Trophoblast cell (in vitro differentiated cells and primary cell): Measurements from ENCODE around the gene ITGA5.

Experiments
- DNase-seq, 2 donors: peaks; one replicate each; pipeline ENCODE4 v3.0.0-alpha.2; 2016
- H2AFZ ChIP-seq: 2 replicates; pipeline ENCODE4 v1.6.1; 2013; ENCODE audit warnings: low read length, moderate library complexity, mild to moderate bottlenecking; ENCODE audit not compliant: insufficient read depth, poor library complexity
- H2AK5ac ChIP-seq: 2 replicates; pipeline ENCODE4 v1.6.1; 2013; ENCODE audit warnings: mild to moderate bottlenecking, low read length
- H2BK120ac ChIP-seq: 2 replicates; pipeline ENCODE4 v1.6.1; 2013; ENCODE audit warnings: low read length, mild to moderate bottlenecking, moderate library complexity; ENCODE audit not compliant: insufficient read depth, poor library complexity
- H2BK12ac ChIP-seq: 2 replicates; pipeline ENCODE4 v1.6.1; 2013; ENCODE audit warnings: mild to moderate bottlenecking, low read length, moderate library complexity
- H2BK5ac ChIP-seq: 2 replicates; pipeline ENCODE4 v1.6.1; 2013; ENCODE audit warnings: low read length, low read depth, moderate library complexity, mild to moderate bottlenecking; ENCODE audit not compliant: poor library complexity
- H3K14ac ChIP-seq: 2 replicates; pipeline ENCODE4 v1.6.1; 2013; ENCODE audit warnings: mild to moderate bottlenecking, low read length
- H3K18ac ChIP-seq: 2 replicates; pipeline ENCODE4 v1.6.1; 2013; ENCODE audit warnings: mild to moderate bottlenecking, low read length
- H3K23ac ChIP-seq: 2 replicates; pipeline ENCODE4 v1.6.1; 2013; ENCODE audit warnings: low read length
- H3K27ac ChIP-seq: 2 replicates; pipeline ENCODE4 v1.5.1; 2013; ENCODE audit warnings: low read depth, mild to moderate bottlenecking, inconsistent platforms, low read length, moderate library complexity
- H3K27me3 ChIP-seq: 2 replicates; pipeline ENCODE4 v1.6.1; 2013; ENCODE audit warnings: inconsistent platforms, mild to moderate bottlenecking, low read length, moderate library complexity; ENCODE audit not compliant: insufficient read depth
- H3K36me3 ChIP-seq, 2 experiments: 1 replicate in 1 of 2; 2 replicates in 1 of 2; pipeline ENCODE4 v1.6.1; 2013; ENCODE audit warnings: low read length in 2 of 2, mild to moderate bottlenecking in 2 of 2, moderate library complexity in 1 of 2; ENCODE audit not compliant: insufficient read depth in 2 of 2, control insufficient read depth in 1 of 2
- H3K4ac ChIP-seq: 2 replicates; pipeline ENCODE4 v1.6.1; 2013; ENCODE audit warnings: low read depth, mild to moderate bottlenecking, low read length, moderate library complexity
- H3K4me1 ChIP-seq, 2 experiments: 1 replicate in 1 of 2; 2 replicates in 1 of 2; pipeline ENCODE4 v1.6.1; 2013; ENCODE audit warnings: low read length in 2 of 2, mild to moderate bottlenecking in 2 of 2, moderate library complexity in 1 of 2; ENCODE audit not compliant: insufficient read depth in 2 of 2, control insufficient read depth in 1 of 2
- H3K4me2 ChIP-seq: 2 replicates; pipeline ENCODE4 v1.6.1; 2013; ENCODE audit warnings: inconsistent platforms, mild to moderate bottlenecking, low read length, moderate library complexity
- H3K4me3 ChIP-seq: 2 replicates; pipeline ENCODE4 v1.5.1; 2013; ENCODE audit warnings: mild to moderate bottlenecking, low read depth, low read length, inconsistent platforms
- H3K79me1 ChIP-seq: one replicate; pipeline ENCODE4 v1.6.1; 2013; ENCODE audit warnings: low read length
- H3K79me2 ChIP-seq: 2 replicates; pipeline ENCODE4 v1.6.1; 2013; ENCODE audit warnings: low read length, mild to moderate bottlenecking; ENCODE audit not compliant: control insufficient read depth, insufficient read depth, poor library complexity
- H3K9ac ChIP-seq: 2 replicates; pipeline ENCODE4 v1.6.1; 2013; ENCODE audit warnings: mild to moderate bottlenecking, low read length
- H3K9me3 ChIP-seq: 2 replicates; pipeline ENCODE4 v1.6.1; 2013; ENCODE audit warnings: low read depth, mild to moderate bottlenecking, control low read depth, inconsistent platforms, low read length; ENCODE audit not compliant: insufficient read depth
- H4K12ac ChIP-seq: 2 replicates; pipeline ENCODE4 v1.6.1; 2013; ENCODE audit warnings: low read depth, mild to moderate bottlenecking, low read length, moderate library complexity
- H4K8ac ChIP-seq: 2 replicates; pipeline ENCODE4 v1.6.1; 2013; ENCODE audit warnings: low read depth, mild to moderate bottlenecking, low read length, moderate library complexity
- H4K91ac ChIP-seq: one replicate; pipeline ENCODE4 v1.6.1; 2013; ENCODE audit warnings: low read depth, mild to moderate bottlenecking, low read length, moderate library complexity
- whole genome bisulfite sequencing: extraction: QIAGEN DNeasy Blood & Tissue Kit; methylation state at CpG from one replicate; pipeline ENCODE4 v1.1.7; 2013; ENCODE audit warnings: missing lambda C conversion rate; ENCODE audit not compliant: insufficient read length, insufficient coverage; ENCODE audit errors: extremely low coverage; 5-methylcytosine and 5-hydroxymethylcytosine counted together

Gene ITGA5

DNA sequence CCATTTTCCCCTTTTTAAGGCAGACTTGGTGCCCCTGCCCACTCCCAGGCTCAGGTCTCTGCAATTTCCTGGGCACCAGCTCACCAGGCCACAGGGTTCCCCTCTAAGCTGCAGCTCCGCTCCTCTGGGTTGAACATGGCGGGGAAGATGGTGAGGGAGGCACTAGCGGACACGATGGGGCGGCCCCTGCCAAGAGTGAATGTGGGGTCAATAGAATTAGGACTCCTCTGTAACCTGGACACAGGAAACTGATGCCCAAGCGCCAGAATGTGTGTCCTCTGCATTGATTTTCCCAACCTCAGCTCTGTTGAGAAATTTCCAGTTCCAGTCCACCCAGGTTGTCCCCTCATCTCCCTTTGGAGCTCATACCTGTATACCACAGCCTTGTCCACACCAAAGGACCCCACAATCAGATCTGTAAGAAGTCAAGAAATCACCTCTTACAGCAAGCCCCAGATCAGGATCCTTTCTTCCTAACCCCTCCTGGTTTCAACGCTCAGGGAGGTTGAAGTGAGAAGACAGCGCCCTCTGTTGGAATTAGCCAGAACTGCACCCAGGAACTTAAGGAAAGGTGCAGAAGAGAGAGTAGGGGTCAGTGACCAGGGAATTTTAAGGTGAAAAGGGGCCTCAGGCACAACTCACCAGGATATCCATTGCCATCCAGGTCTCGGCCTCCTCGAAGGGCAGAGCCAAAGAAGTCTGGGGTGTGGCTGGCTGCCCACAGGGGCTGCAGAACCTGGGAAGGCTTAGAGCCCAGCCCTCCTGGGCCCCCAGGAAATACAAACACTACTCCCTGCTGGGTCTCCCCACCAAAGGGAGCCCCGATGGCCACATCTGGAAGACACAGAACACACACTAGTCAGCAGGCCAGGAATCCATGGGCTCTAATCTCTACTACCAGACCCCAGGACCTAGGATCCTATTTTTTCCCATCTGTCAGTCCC is 14.7 kb downstream of the ITGA5 start:
- Histone ChIP-seq H4K12ac (no peak overlapping the region), H2BK120ac (no peak overlapping the region), H3K14ac (no peak overlapping the region), H3K9me3 (peaks cover 2% of the 10 kb centered on the region), H2AFZ (no peak overlapping the region), H4K8ac (no peak overlapping the region), H3K4ac (no peak overlapping the region), H2BK5ac (no peak overlapping the region), H3K4me2 (no peak overlapping the region), H4K91ac (no peak overlapping the region), H2BK12ac (no peak overlapping the region), H3K79me1 (no peaks in the 10 kb centered on the region), H2AK5ac (no peak overlapping the region), H3K36me3 (peaks cover 75 to 80% of the 10 kb centered on the region in 2 experiments), H3K27ac (no peak overlapping the region), H3K4me3 (no peak overlapping the region), H3K4me1 (no peaks in the 10 kb centered on the region), H3K23ac (no peak overlapping the region), H3K18ac (no peak overlapping the region), H3K9ac (no peak overlapping the region), H3K27me3 (no peaks in the 10 kb centered on the region), H3K79me2 (no peaks in the 10 kb centered on the region)
- peak; percentile 47 to 81 for DNase-seq
- no CpG with 5 or more reads among the region's 11 CpGs for WGBS

DNA sequence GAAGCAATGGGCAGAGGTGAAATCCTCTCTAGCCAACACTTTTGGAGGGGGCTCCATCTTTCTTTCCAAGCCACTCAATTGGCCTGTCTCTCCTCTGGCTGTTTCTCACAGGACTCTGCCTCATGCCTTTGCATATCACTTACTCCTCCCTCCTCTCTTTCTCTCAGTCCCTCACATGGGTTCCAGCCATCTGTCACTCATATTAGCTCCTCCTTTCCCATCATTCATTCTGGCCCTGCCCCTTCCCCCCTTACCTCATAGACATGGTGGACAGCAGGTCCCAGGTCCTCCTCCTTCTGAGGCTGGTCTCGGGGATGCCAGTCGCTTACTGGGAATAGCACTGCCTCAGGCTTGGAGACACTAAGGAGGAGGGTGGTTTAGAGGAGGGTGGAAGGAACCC is 17.9 kb downstream of the ITGA5 start:
- no peaks in the 10 kb centered on the region for H3K4me1 ChIP-seq
- no peak overlapping the region for H4K12ac ChIP-seq
- H4K8ac ChIP-seq: no peak overlapping the region
- no peaks in the 10 kb centered on the region for H3K79me2 ChIP-seq
- H3K4ac ChIP-seq: no peak overlapping the region
- WGBS: no CpG with 5 or more reads among the region's 2 CpGs
- no peaks in the 10 kb centered on the region for H3K79me1 ChIP-seq
- no peak overlapping the region for H3K4me2 ChIP-seq
- no peak overlapping the region for H3K18ac ChIP-seq
- H3K27me3 ChIP-seq: no peaks in the 10 kb centered on the region
- H2BK5ac ChIP-seq: no peak overlapping the region
- no peak overlapping the region for H2AFZ ChIP-seq
- H3K36me3 ChIP-seq: peaks cover 73 to 77% of the 10 kb centered on the region in 2 experiments
- no peak for DNase-seq
- no peak overlapping the region for H2BK120ac ChIP-seq
- no peak overlapping the region for H4K91ac ChIP-seq
- no peak overlapping the region for H3K14ac ChIP-seq
- H3K23ac ChIP-seq: no peak overlapping the region
- H3K9me3 ChIP-seq: no peaks in the 10 kb centered on the region
- no peak overlapping the region for H3K27ac ChIP-seq
- H2AK5ac ChIP-seq: no peak overlapping the region
- H2BK12ac ChIP-seq: no peak overlapping the region
- no peak overlapping the region for H3K4me3 ChIP-seq
- H3K9ac ChIP-seq: no peak overlapping the region

DNA sequence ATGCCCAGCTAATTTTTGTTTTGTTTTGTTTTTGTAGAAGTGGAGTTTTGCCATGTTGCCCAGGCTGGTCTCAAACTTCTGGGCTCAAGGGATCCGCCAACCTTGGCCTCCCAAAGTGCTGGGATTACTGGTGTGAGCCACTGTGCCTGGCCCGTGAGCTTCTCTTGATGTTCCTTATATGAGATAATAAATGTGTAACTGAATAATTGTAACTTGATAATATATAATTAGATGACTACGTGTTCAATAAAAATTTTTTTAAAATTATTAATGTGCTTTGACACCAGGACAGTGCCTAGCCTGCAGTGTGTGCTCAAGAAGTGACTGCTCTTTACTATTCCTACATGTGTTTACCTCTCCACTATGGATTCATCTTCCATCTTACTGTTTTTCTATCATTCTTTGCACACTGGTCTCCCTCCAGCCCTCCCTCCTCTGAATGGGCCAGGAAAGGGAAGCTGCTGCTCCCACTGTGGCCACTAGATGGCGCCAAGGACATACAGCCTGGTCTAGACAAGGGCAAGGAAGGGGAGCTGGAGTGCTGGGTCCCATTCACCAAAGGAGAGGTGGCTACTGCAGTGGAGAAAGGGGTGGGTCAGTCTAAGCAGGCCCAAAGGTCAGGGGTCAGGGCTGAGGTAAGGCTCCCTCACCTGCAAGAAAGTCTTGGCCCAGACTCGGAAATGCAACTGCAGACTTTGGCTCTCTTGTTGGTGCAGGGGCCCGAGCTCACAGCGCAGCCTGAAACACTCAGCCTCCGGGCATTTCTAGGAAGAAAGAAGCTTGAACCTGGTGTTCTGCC is 19.9 kb downstream of the ITGA5 start:
- Histone ChIP-seq H4K8ac (no peak overlapping the region), H3K79me2 (no peaks in the 10 kb centered on the region), H2BK5ac (no peak overlapping the region), H3K4me2 (no peak overlapping the region), H3K79me1 (no peaks in the 10 kb centered on the region), H4K12ac (no peak overlapping the region), H3K4me3 (no peak overlapping the region), H3K9me3 (no peaks in the 10 kb centered on the region), H2BK12ac (no peak overlapping the region), H2AK5ac (no peak overlapping the region), H4K91ac (no peak overlapping the region), H2BK120ac (no peak overlapping the region), H3K4ac (no peak overlapping the region), H3K9ac (no peak overlapping the region), H3K18ac (no peak overlapping the region), H3K27me3 (no peaks in the 10 kb centered on the region), H2AFZ (no peak overlapping the region), H3K4me1 (no peaks in the 10 kb centered on the region), H3K27ac (no peak overlapping the region), H3K14ac (no peak overlapping the region), H3K36me3 (peaks cover 68 to 77% of the 10 kb centered on the region in 2 experiments), H3K23ac (no peak overlapping the region)
- peak; percentile 87 to 95 for DNase-seq
- no CpG with 5 or more reads among the region's 8 CpGs for WGBS

DNA sequence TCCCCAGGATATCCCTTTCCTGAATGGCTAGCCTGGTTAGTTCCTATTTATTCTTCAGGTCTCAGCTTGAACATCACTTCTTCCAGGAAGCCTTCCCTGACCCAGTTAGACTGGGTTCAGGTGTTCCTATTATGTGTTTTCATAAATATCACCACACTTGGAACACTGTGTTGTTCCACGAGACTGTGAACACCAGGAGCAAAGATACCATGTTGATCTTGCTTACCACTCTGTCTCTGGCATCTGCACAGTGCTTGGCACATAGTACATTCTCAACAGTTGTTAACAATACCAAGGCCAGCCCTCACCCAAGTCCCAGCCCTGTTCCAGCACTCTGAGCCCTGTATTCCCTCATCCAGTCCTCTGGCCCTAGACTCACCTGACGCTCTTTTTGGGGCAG is 20.8 kb downstream of the ITGA5 start:
- no peak for DNase-seq
- H3K4ac ChIP-seq: no peak overlapping the region
- H3K36me3 ChIP-seq: peaks cover 58 to 67% of the 10 kb centered on the region in 2 experiments
- no peaks in the 10 kb centered on the region for H3K27me3 ChIP-seq
- H3K79me2 ChIP-seq: no peaks in the 10 kb centered on the region
- no CpG with 5 or more reads among the region's 2 CpGs for WGBS
- no peak overlapping the region for H3K9ac ChIP-seq
- no peak overlapping the region for H3K27ac ChIP-seq
- no peaks in the 10 kb centered on the region for H3K9me3 ChIP-seq
- H2BK5ac ChIP-seq: no peak overlapping the region
- H2AFZ ChIP-seq: no peak overlapping the region
- H2BK120ac ChIP-seq: no peak overlapping the region
- no peak overlapping the region for H4K91ac ChIP-seq
- no peaks in the 10 kb centered on the region for H3K79me1 ChIP-seq
- H4K8ac ChIP-seq: no peak overlapping the region
- no peak overlapping the region for H3K14ac ChIP-seq
- no peak overlapping the region for H4K12ac ChIP-seq
- no peak overlapping the region for H3K23ac ChIP-seq
- H3K4me1 ChIP-seq: no peaks in the 10 kb centered on the region
- no peak overlapping the region for H3K18ac ChIP-seq
- H3K4me3 ChIP-seq: no peak overlapping the region
- H2AK5ac ChIP-seq: no peak overlapping the region
- H3K4me2 ChIP-seq: no peak overlapping the region
- no peak overlapping the region for H2BK12ac ChIP-seq
